Measurements from ENCODE around the gene TCAP. TPM values are rescaled to one million over a fixed set of nuclear protein-coding genes. Genes with fewer than 3 reads are reported as not detected.

The TCAP gene
- total and polyA plus RNA-seq, 3 donors from 2014 or later: 3.0 to 49.8 (median 6.0) TPM

- no peak for DNase-seq
- 29 to 46% methylated on average over 6 of the region's 6 CpGs for WGBS, 2 donors
- TF ChIP-seq CTCF (IDR thresholded peaks at IDR 0.05) (no peak), POLR2A (IDR thresholded peaks at IDR 0.05) (no peak)
- Histone ChIP-seq H3K27ac (peak overlapping the region; percentile 84 to 96), H3K27me3 (no peaks in the 10 kb centered on the region), H3K36me3 (ENCODE audit: low read depth, missing control alignments) (no peaks in the 10 kb centered on the region), H3K4me1 (peaks cover 5% of the 10 kb centered on the region), H3K9me3 (no peaks in the 10 kb centered on the region), H3K4me3 (peak overlapping the region; percentile 61 to 88)
- intact Hi-C loops (cut with DNase I; ENCODE audit: low total_unique reads): no loop called here
These were observed 22.0 kb downstream of the TCAP start for GRCh38 chr17:39687101-39687545.

GRCh38 chr17:39687546-39688474, 22.7 kb downstream of the TCAP start, which contains the start of gene PGAP3:
PGAP3 (minus strand) TSS chr17:39688057; CDS start chr17:39688014, 43 bp downstream.
- TF ChIP-seq CTCF (IDR thresholded peaks at IDR 0.05) (no peak), POLR2A (IDR thresholded peaks at IDR 0.05) (no peak)

GRCh38 chr17:39688475-39688835, 23.3 kb downstream of the TCAP start:
- Histone ChIP-seq H3K9me3 (no peaks in the 10 kb centered on the region), H3K27me3 (no peaks in the 10 kb centered on the region), H3K27ac (peak overlapping the region; percentile 84 to 96), H3K4me1 (peaks cover 5% of the 10 kb centered on the region), H3K36me3 (ENCODE audit: low read depth, missing control alignments) (no peaks in the 10 kb centered on the region), H3K4me3 (peak overlapping the region; percentile 61 to 88)
- WGBS, 2 donors: 12 to 13% methylated on average over 6 of the region's 6 CpGs
- DNase-seq: no peak
- intact Hi-C loops (cut with DNase I; ENCODE audit: low total_unique reads): no loop called here
- no peak for TF ChIP-seq POLR2A (IDR thresholded peaks at IDR 0.05)
- no peak for TF ChIP-seq CTCF (IDR thresholded peaks at IDR 0.05)

More at GRCh38 chr17:39687546-39688474, 22.7 kb downstream of the TCAP start, which contains the start of gene PGAP3:
- no peaks in the 10 kb centered on the region for H3K36me3 ChIP-seq (ENCODE audit: low read depth, missing control alignments)
- peaks cover 5% of the 10 kb centered on the region for H3K4me1 ChIP-seq
- H3K9me3 ChIP-seq: no peaks in the 10 kb centered on the region
- 2 to 3% methylated on average over 38 to 45 of the region's 45 CpGs for WGBS, 2 donors
- H3K27ac ChIP-seq: peak within 1 kb of the TSS; percentile 84 to 96
- peak within 1 kb of the TSS; percentile 61 to 88 for H3K4me3 ChIP-seq
- H3K27me3 ChIP-seq: no peaks in the 10 kb centered on the region
- intact Hi-C loops (cut with DNase I; ENCODE audit: low total_unique reads): no loop called here
- DNase-seq: peak; percentile 96

GRCh38 chr17:39688945-39689344, 23.8 kb downstream of the TCAP start:
- no peaks in the 10 kb centered on the region for H3K9me3 ChIP-seq
- no peak overlapping the region for H3K27ac ChIP-seq
- 18 to 21% methylated on average over 3 of the region's 3 CpGs for WGBS, 2 donors
- H3K4me3 ChIP-seq: no peak overlapping the region
- intact Hi-C loops (cut with DNase I; ENCODE audit: low total_unique reads): no loop called here
- peaks cover 5% of the 10 kb centered on the region for H3K4me1 ChIP-seq
- H3K27me3 ChIP-seq: no peaks in the 10 kb centered on the region
- no peaks in the 10 kb centered on the region for H3K36me3 ChIP-seq (ENCODE audit: low read depth, missing control alignments)
- no peak for DNase-seq
- TF ChIP-seq POLR2A (IDR thresholded peaks at IDR 0.05) (no peak), CTCF (IDR thresholded peaks at IDR 0.05) (no peak)
